A673 (cell line): ENCODE data around the gene GSX1.

Experiments used
- EZH2 ChIP-seq: fragments of 200-600 bp; sonication (generic); IDR thresholded peaks from 2 replicates; pipeline ENCODE4 v1.6.1; 2017; ENCODE audit warnings: borderline replicate concordance, low read depth, mild to moderate bottlenecking, mixed read lengths, antibody characterized with exemption, low read length; ENCODE audit not compliant: poor library complexity, severe bottlenecking
- TF ChIP-seq, protein P1 (sequence below): fragments of 300-800, 200-600 bp; sonication (generic); conservative IDR thresholded peaks from 2 replicates; pipeline ENCODE4 v1.5.1; 2017; ENCODE audit warnings: low read depth, mild to moderate bottlenecking, antibody characterized with exemption, low read length, moderate library complexity, mixed read lengths

DNA sequence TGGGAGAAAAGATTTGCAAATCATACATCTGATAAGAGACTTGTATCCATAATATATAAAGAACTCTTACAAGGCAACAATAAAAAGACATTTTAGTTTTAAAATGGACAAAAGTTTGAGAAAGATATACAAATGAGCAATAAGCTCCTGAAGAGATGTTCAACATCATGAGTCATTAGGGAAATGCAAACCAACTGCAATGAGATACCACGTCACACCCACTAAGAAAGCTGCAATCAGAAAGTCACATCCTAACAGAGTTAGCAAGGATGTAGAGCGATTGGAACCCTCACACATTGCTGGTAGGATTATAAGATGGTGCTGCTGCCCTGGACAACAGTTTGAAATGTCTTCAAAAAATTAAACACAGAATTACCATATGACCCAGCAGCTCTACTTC is 50.3 kb downstream of the GSX1 start:
- TF ChIP-seq, protein P1, sequence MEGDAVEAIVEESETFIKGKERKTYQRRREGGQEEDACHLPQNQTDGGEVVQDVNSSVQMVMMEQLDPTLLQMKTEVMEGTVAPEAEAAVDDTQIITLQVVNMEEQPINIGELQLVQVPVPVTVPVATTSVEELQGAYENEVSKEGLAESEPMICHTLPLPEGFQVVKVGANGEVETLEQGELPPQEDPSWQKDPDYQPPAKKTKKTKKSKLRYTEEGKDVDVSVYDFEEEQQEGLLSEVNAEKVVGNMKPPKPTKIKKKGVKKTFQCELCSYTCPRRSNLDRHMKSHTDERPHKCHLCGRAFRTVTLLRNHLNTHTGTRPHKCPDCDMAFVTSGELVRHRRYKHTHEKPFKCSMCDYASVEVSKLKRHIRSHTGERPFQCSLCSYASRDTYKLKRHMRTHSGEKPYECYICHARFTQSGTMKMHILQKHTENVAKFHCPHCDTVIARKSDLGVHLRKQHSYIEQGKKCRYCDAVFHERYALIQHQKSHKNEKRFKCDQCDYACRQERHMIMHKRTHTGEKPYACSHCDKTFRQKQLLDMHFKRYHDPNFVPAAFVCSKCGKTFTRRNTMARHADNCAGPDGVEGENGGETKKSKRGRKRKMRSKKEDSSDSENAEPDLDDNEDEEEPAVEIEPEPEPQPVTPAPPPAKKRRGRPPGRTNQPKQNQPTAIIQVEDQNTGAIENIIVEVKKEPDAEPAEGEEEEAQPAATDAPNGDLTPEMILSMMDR: no peak
- TF ChIP-seq EZH2: no peak
